Measurements from ENCODE around the gene TPRG1.
A peak's percentile ranks its signal among the peaks of the same experiment; 100 is the strongest.

TPRG1 gene

GRCh38 chr3:189301479-189301878, 129.7 kb downstream of the TPRG1 start:
- H2BK12ac ChIP-seq (ENCODE audit: low read length in 2 of 2): no peak overlapping the region
- no peak overlapping the region for H2BK5ac ChIP-seq (ENCODE audit: low read depth, low read length, poor library complexity, severe bottlenecking)
- no peak overlapping the region for H3K4me3 ChIP-seq (ENCODE audit: insufficient read depth in 1 of 2, low read depth in 1 of 2, low read length in 2 of 2)
- no peak overlapping the region for H4K8ac ChIP-seq (ENCODE audit: low read length)
- H2BK120ac ChIP-seq (ENCODE audit: low read depth, low read length): no peak overlapping the region
- H4K91ac ChIP-seq (ENCODE audit: low read length): no peak overlapping the region
- 84% methylated on average over 2 of the region's 2 CpGs for WGBS
- H3K36me3 ChIP-seq (ENCODE audit: control insufficient read depth in 1 of 2, insufficient read depth in 2 of 2, low read depth in 1 of 2, low read length in 2 of 2): no peaks in the 10 kb centered on the region
- H3K27me3 ChIP-seq (ENCODE audit: control insufficient read depth in 1 of 2, insufficient read depth in 1 of 2, low read length in 2 of 2): no peaks in the 10 kb centered on the region
- no peak overlapping the region for H2AFZ ChIP-seq (ENCODE audit: low read depth, low read length)
- H3K79me1 ChIP-seq (replicated peaks; ENCODE audit: low read length, poor library complexity, severe bottlenecking): no peaks in the 10 kb centered on the region
- no peak overlapping the region for H3K23ac ChIP-seq (ENCODE audit: low read length in 2 of 2)
- no peak overlapping the region for H2BK15ac ChIP-seq (ENCODE audit: low read depth, poor library complexity, severe bottlenecking)
- no peaks in the 10 kb centered on the region for H3K9me3 ChIP-seq (ENCODE audit: control insufficient read depth, low read length)
- no peak overlapping the region for H3K4me2 ChIP-seq (ENCODE audit: low read length, poor library complexity, severe bottlenecking)
- H3K4me1 ChIP-seq (ENCODE audit: control insufficient read depth, insufficient read depth, low read depth, low read length): peaks cover 1% of the 10 kb centered on the region
- H3K9ac ChIP-seq (ENCODE audit: low read length): no peak overlapping the region
- DNase-seq: no peak
- no peak overlapping the region for H3K18ac ChIP-seq (ENCODE audit: low read depth in 1 of 2, low read length in 2 of 2)
- no peak overlapping the region for H3K14ac ChIP-seq (ENCODE audit: low read length in 2 of 2)
- H3K4ac ChIP-seq (ENCODE audit: low read depth in 1 of 2, low read length in 2 of 2): no peak overlapping the region
- H2AK5ac ChIP-seq (ENCODE audit: low read length, severe bottlenecking): no peak overlapping the region
- H3K27ac ChIP-seq (ENCODE audit: low read length, poor library complexity, severe bottlenecking): no peak overlapping the region

DNA sequence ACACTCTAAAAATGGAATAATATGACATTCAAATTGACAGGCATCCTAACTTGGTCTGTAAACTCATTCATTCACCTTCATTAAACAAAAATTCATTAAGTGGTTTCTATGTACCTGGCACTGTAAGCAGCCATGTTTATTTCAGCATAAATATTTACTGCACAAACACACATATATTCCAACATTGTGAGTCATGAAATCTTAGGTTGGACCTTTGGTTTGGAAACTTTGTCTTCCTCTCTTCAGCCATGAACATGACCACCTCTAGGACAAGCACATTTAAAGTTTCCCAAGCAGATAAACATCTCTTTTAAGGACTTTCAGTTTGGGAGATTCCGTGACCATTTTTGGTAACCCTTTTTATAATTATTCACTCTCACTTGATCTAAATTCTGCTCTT, 131.8 kb downstream of the TPRG1 start:
- peak; percentile 49 for DNase-seq
- 100% methylated on average over 1 of the region's 1 CpG for WGBS

GRCh38 chr3:189304465-189305351, 132.9 kb downstream of the TPRG1 start:
- no peaks in the 10 kb centered on the region for H3K9me3 ChIP-seq (ENCODE audit: control insufficient read depth, low read length)
- no peak overlapping the region for H3K27ac ChIP-seq (ENCODE audit: low read length, poor library complexity, severe bottlenecking)
- H2BK12ac ChIP-seq (ENCODE audit: low read length in 2 of 2): no peak overlapping the region
- no peak overlapping the region for H3K18ac ChIP-seq (ENCODE audit: low read depth in 1 of 2, low read length in 2 of 2)
- WGBS: 81% methylated on average over 7 of the region's 10 CpGs
- H2BK120ac ChIP-seq (ENCODE audit: low read depth, low read length): no peak overlapping the region
- no peak overlapping the region for H2AK5ac ChIP-seq (ENCODE audit: low read length, severe bottlenecking)
- no peak overlapping the region for H3K23ac ChIP-seq (ENCODE audit: low read length in 2 of 2)
- no peak overlapping the region for H2BK5ac ChIP-seq (ENCODE audit: low read depth, low read length, poor library complexity, severe bottlenecking)
- H3K4ac ChIP-seq (ENCODE audit: low read depth in 1 of 2, low read length in 2 of 2): no peak overlapping the region
- H3K4me1 ChIP-seq (ENCODE audit: control insufficient read depth, insufficient read depth, low read depth, low read length): peaks cover 1% of the 10 kb centered on the region
- no peak overlapping the region for H3K14ac ChIP-seq (ENCODE audit: low read length in 2 of 2)
- H4K91ac ChIP-seq (ENCODE audit: low read length): no peak overlapping the region
- H2AFZ ChIP-seq (ENCODE audit: low read depth, low read length): no peak overlapping the region
- no peaks in the 10 kb centered on the region for H3K79me1 ChIP-seq (replicated peaks; ENCODE audit: low read length, poor library complexity, severe bottlenecking)
- no peaks in the 10 kb centered on the region for H3K27me3 ChIP-seq (ENCODE audit: control insufficient read depth in 1 of 2, insufficient read depth in 1 of 2, low read length in 2 of 2)
- no peak overlapping the region for H3K4me2 ChIP-seq (ENCODE audit: low read length, poor library complexity, severe bottlenecking)
- no peaks in the 10 kb centered on the region for H3K36me3 ChIP-seq (ENCODE audit: control insufficient read depth in 1 of 2, insufficient read depth in 2 of 2, low read depth in 1 of 2, low read length in 2 of 2)
- peak; percentile 9 for DNase-seq
- H3K9ac ChIP-seq (ENCODE audit: low read length): no peak overlapping the region
- peak overlapping the region; percentile 13 for H4K8ac ChIP-seq (ENCODE audit: low read length)
- no peak overlapping the region for H2BK15ac ChIP-seq (ENCODE audit: low read depth, poor library complexity, severe bottlenecking)
- H3K4me3 ChIP-seq (ENCODE audit: insufficient read depth in 1 of 2, low read depth in 1 of 2, low read length in 2 of 2): no peak overlapping the region

More for the DNA sequence above, 131.8 kb downstream of the TPRG1 start:
- H3K9me3 ChIP-seq (ENCODE audit: control insufficient read depth, low read length): no peaks in the 10 kb centered on the region
- no peaks in the 10 kb centered on the region for H3K27me3 ChIP-seq (ENCODE audit: control insufficient read depth in 1 of 2, insufficient read depth in 1 of 2, low read length in 2 of 2)
- H2BK5ac ChIP-seq (ENCODE audit: low read depth, low read length, poor library complexity, severe bottlenecking): no peak overlapping the region
- no peak overlapping the region for H2BK15ac ChIP-seq (ENCODE audit: low read depth, poor library complexity, severe bottlenecking)
- H3K14ac ChIP-seq (ENCODE audit: low read length in 2 of 2): no peak overlapping the region
- no peak overlapping the region for H2BK120ac ChIP-seq (ENCODE audit: low read depth, low read length)
- no peak overlapping the region for H4K8ac ChIP-seq (ENCODE audit: low read length)
- no peak overlapping the region for H3K18ac ChIP-seq (ENCODE audit: low read depth in 1 of 2, low read length in 2 of 2)
- H3K4ac ChIP-seq (ENCODE audit: low read depth in 1 of 2, low read length in 2 of 2): no peak overlapping the region
- no peak overlapping the region for H4K91ac ChIP-seq (ENCODE audit: low read length)
- H3K4me3 ChIP-seq (ENCODE audit: insufficient read depth in 1 of 2, low read depth in 1 of 2, low read length in 2 of 2): no peak overlapping the region
- no peak overlapping the region for H2BK12ac ChIP-seq (ENCODE audit: low read length in 2 of 2)
- H2AK5ac ChIP-seq (ENCODE audit: low read length, severe bottlenecking): no peak overlapping the region
- no peak overlapping the region for H3K27ac ChIP-seq (ENCODE audit: low read length, poor library complexity, severe bottlenecking)
- no peaks in the 10 kb centered on the region for H3K79me1 ChIP-seq (replicated peaks; ENCODE audit: low read length, poor library complexity, severe bottlenecking)
- H3K4me2 ChIP-seq (ENCODE audit: low read length, poor library complexity, severe bottlenecking): no peak overlapping the region
- no peak overlapping the region for H2AFZ ChIP-seq (ENCODE audit: low read depth, low read length)
- H3K23ac ChIP-seq (ENCODE audit: low read length in 2 of 2): no peak overlapping the region
- peaks cover 1% of the 10 kb centered on the region for H3K4me1 ChIP-seq (ENCODE audit: control insufficient read depth, insufficient read depth, low read depth, low read length)
- no peaks in the 10 kb centered on the region for H3K36me3 ChIP-seq (ENCODE audit: control insufficient read depth in 1 of 2, insufficient read depth in 2 of 2, low read depth in 1 of 2, low read length in 2 of 2)
- H3K9ac ChIP-seq (ENCODE audit: low read length): no peak overlapping the region

DNA sequence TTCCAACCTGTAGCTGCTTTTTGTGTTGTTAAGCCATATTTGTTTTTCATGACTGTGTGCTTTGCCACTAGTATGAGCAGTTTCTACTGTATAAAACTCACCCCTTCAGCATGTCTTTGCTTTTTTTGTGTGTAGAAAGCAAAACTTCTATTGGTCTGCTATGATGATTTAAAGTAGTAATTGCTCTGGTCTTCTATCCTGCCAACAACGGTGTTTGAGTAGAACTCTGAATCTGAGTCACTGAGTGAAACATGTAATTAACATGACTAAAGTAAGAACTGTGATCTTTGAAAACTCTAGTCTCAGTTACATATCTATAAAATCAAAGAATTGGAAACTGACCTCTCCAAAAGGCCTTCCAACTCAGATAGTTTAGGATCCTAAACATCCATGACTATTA, 133.6 kb downstream of the TPRG1 start:
- WGBS: no CpG with 5 or more reads among the region's 1 CpG

More for the DNA sequence above, 133.6 kb downstream of the TPRG1 start:
- no peak for DNase-seq
- no peak overlapping the region for H3K4me2 ChIP-seq (ENCODE audit: low read length, poor library complexity, severe bottlenecking)
- H2BK120ac ChIP-seq (ENCODE audit: low read depth, low read length): no peak overlapping the region
- H2BK5ac ChIP-seq (ENCODE audit: low read depth, low read length, poor library complexity, severe bottlenecking): no peak overlapping the region
- H3K27ac ChIP-seq (ENCODE audit: low read length, poor library complexity, severe bottlenecking): no peak overlapping the region
- no peak overlapping the region for H3K9ac ChIP-seq (ENCODE audit: low read length)
- no peak overlapping the region for H4K8ac ChIP-seq (ENCODE audit: low read length)
- H3K79me1 ChIP-seq (replicated peaks; ENCODE audit: low read length, poor library complexity, severe bottlenecking): no peaks in the 10 kb centered on the region
- H4K91ac ChIP-seq (ENCODE audit: low read length): no peak overlapping the region
- H3K27me3 ChIP-seq (ENCODE audit: control insufficient read depth in 1 of 2, insufficient read depth in 1 of 2, low read length in 2 of 2): no peaks in the 10 kb centered on the region
- no peak overlapping the region for H3K18ac ChIP-seq (ENCODE audit: low read depth in 1 of 2, low read length in 2 of 2)
- no peak overlapping the region for H3K14ac ChIP-seq (ENCODE audit: low read length in 2 of 2)
- no peak overlapping the region for H2BK12ac ChIP-seq (ENCODE audit: low read length in 2 of 2)
- no peaks in the 10 kb centered on the region for H3K36me3 ChIP-seq (ENCODE audit: control insufficient read depth in 1 of 2, insufficient read depth in 2 of 2, low read depth in 1 of 2, low read length in 2 of 2)
- H2AFZ ChIP-seq (ENCODE audit: low read depth, low read length): no peak overlapping the region
- H2AK5ac ChIP-seq (ENCODE audit: low read length, severe bottlenecking): no peak overlapping the region
- H3K9me3 ChIP-seq (ENCODE audit: control insufficient read depth, low read length): no peaks in the 10 kb centered on the region
- H3K4ac ChIP-seq (ENCODE audit: low read depth in 1 of 2, low read length in 2 of 2): no peak overlapping the region
- H3K23ac ChIP-seq (ENCODE audit: low read length in 2 of 2): no peak overlapping the region
- H3K4me1 ChIP-seq (ENCODE audit: control insufficient read depth, insufficient read depth, low read depth, low read length): peaks cover 1% of the 10 kb centered on the region
- H2BK15ac ChIP-seq (ENCODE audit: low read depth, poor library complexity, severe bottlenecking): no peak overlapping the region
- no peak overlapping the region for H3K4me3 ChIP-seq (ENCODE audit: insufficient read depth in 1 of 2, low read depth in 1 of 2, low read length in 2 of 2)

Data from mesenchymal stem cell (in vitro differentiated cells and primary cell).